SK-N-SH (cell line): ENCODE measurements around the gene GADL1. TPM values are rescaled to one million over a fixed set of nuclear protein-coding genes. Genes with fewer than 3 reads are reported as not detected.

Experiments used
- CTCF ChIA-PET: fragments of 300-600, 350-600 bp; formaldehyde crosslinking; extraction: SDS; loops from one replicate; lab custom pipeline; 2021; lab: Yijun Ruan, JAX
- POLR2A ChIA-PET: fragments of 350-600 bp; sonication (Branson Sonifier 250); formaldehyde crosslinking; extraction: SDS; loops from one replicate; lab custom pipeline; 2020; ENCODE audit warnings: antibody characterized with exemption, inconsistent platforms; lab: Yijun Ruan, JAX
- DNase-seq: peaks from one replicate; pipeline ENCODE4 v3.0.0; 2012
- H2AFZ ChIP-seq: fragments of 200-600 bp; sonication (generic); 2 replicates; pipeline ENCODE4 v1.8.1; 2016; ENCODE audit warnings: antibody characterized with exemption, mild to moderate bottlenecking, low read depth
- H3F3A ChIP-seq: fragments of 200-600 bp; sonication (generic); replicated peaks from 2 replicates; pipeline ENCODE3; 2016; ENCODE audit warnings: antibody characterized with exemption, mild to moderate bottlenecking; ENCODE audit not compliant: insufficient read depth
- H3K27ac ChIP-seq, 2 experiments: fragments of 200-500 bp in 1 of 2; fragments of 200-600 bp in 1 of 2; sonication (Bioruptor generic) in 1 of 2; sonication (generic), shearing (Covaris generic) in 1 of 2; 2 replicates each; pipeline versions ENCODE4 v1.5.1 to v1.6.1; 2014 to 2016; ENCODE audit warnings: low read depth in 2 of 2, inconsistent platforms in 1 of 2, low read length in 1 of 2, mild to moderate bottlenecking in 1 of 2, mixed read lengths in 1 of 2
- H3K27me3 ChIP-seq: fragments of 200-600 bp; sonication (generic), shearing (Covaris generic); 2 replicates; pipeline ENCODE4 v1.6.1; 2016; ENCODE audit warnings: mixed run types; ENCODE audit not compliant: insufficient read depth
- H3K36me3 ChIP-seq, 2 experiments: fragments of 200-500 bp in 1 of 2; fragments of 200-600 bp in 1 of 2; sonication (Bioruptor generic) in 1 of 2; sonication (generic) in 1 of 2; replicated peaks in 1 of 2; 2 replicates each; pipeline versions ENCODE3 to v1.5.1; 2014 to 2016; ENCODE audit warnings: low read length in 1 of 2, mild to moderate bottlenecking in 1 of 2; ENCODE audit not compliant: insufficient read depth in 2 of 2, control insufficient read depth in 1 of 2
- H3K4me1 ChIP-seq, 2 experiments: fragments of 200-500 bp in 1 of 2; fragments of 200-600 bp in 1 of 2; sonication (Bioruptor generic) in 1 of 2; sonication (generic), shearing (Covaris generic) in 1 of 2; 2 replicates each; pipeline versions ENCODE4 v1.5.1 to v1.6.1; 2014 to 2016; ENCODE audit warnings: low read depth in 1 of 2, low read length in 1 of 2, mixed run types in 1 of 2; ENCODE audit not compliant: insufficient read depth in 2 of 2, control insufficient read depth in 1 of 2
- H3K4me2 ChIP-seq: fragments of 200-600 bp; sonication (generic), shearing (Covaris generic); 2 replicates; pipeline ENCODE4 v1.6.1; 2017; ENCODE audit warnings: mixed run types
- H3K4me3 ChIP-seq, 2 experiments: fragments of 200-500 bp in 1 of 2; fragments of 200-600 bp in 1 of 2; sonication (Bioruptor generic) in 1 of 2; sonication (generic), shearing (Covaris generic) in 1 of 2; 2 replicates each; pipeline versions ENCODE4 v1.5.1 to v1.8.1; 2014 to 2016; ENCODE audit warnings: low read depth in 2 of 2, inconsistent platforms in 1 of 2, low read length in 1 of 2, mild to moderate bottlenecking in 1 of 2, mixed read lengths in 1 of 2, moderate library complexity in 1 of 2
- H3K79me2 ChIP-seq: fragments of 200-600 bp; sonication (generic); 2 replicates; pipeline ENCODE4 v1.8.1; 2017; ENCODE audit warnings: mild to moderate bottlenecking; ENCODE audit not compliant: insufficient read depth
- H3K9ac ChIP-seq: fragments of 200-600 bp; sonication (generic); 2 replicates; pipeline ENCODE4 v1.6.1; 2017; ENCODE audit warnings: mixed run types
- H3K9me2 ChIP-seq: fragments of 200-600 bp; sonication (generic); 2 replicates; pipeline ENCODE4 v1.6.1; 2017; ENCODE audit warnings: mixed run types
- H3K9me3 ChIP-seq: fragments of 200-600 bp; sonication (generic); 2 replicates; pipeline ENCODE4 v1.6.1; 2017; ENCODE audit warnings: mixed run types, mild to moderate bottlenecking, moderate library complexity
- H4K20me1 ChIP-seq: fragments of 200-600 bp; sonication (generic); 2 replicates; pipeline ENCODE4 v1.6.1; 2017; ENCODE audit warnings: mild to moderate bottlenecking, mixed run types; ENCODE audit not compliant: insufficient read depth
- FOXM1 ChIP-seq: IDR thresholded peaks from 2 replicates; pipeline ENCODE4 v1.4.0; 2012; ENCODE audit warnings: low read depth, mild to moderate bottlenecking
- GABPA ChIP-seq: IDR thresholded peaks from 2 replicates; pipeline ENCODE4 v1.4.0; 2012; ENCODE audit warnings: low read depth, mild to moderate bottlenecking
- GATA2 ChIP-seq: sonication (generic); formaldehyde crosslinking; IDR thresholded peaks from 2 replicates; pipeline ENCODE4 v1.5.0; 2020; ENCODE audit warnings: mild to moderate bottlenecking, missing genetic modification reagents
- IRF3 ChIP-seq: fragments of 150-350 bp; IDR thresholded peaks from 2 replicates; pipeline ENCODE4 v1.6.1; 2016; ENCODE audit warnings: mild to moderate bottlenecking, low read depth, low read length
- JUND ChIP-seq: IDR thresholded peaks from 2 replicates; pipeline ENCODE4 v1.4.0; 2012
- MXI1 ChIP-seq: IDR thresholded peaks from 2 replicates; pipeline ENCODE4 v1.6.1; 2012; ENCODE audit warnings: mild to moderate bottlenecking, low read depth, low read length, improper control_type of control experiment
- NRF1 ChIP-seq: IDR thresholded peaks from 2 replicates; pipeline ENCODE4 v1.6.1; 2012; ENCODE audit warnings: low read depth, mild to moderate bottlenecking, low read length
- PBX3 ChIP-seq: IDR thresholded peaks from 2 replicates; pipeline ENCODE4; 2012
- RAD21 ChIP-seq: IDR thresholded peaks from 2 replicates; pipeline ENCODE4 v1.6.1; 2012; ENCODE audit warnings: mild to moderate bottlenecking, low read length
- RCOR1 ChIP-seq: fragments of 150-350 bp; IDR thresholded peaks from 2 replicates; pipeline ENCODE4 v1.6.1; 2017; ENCODE audit warnings: antibody characterized with exemption, low read length
- RFX5 ChIP-seq: IDR thresholded peaks from 2 replicates; pipeline ENCODE4 v1.6.1; 2012; ENCODE audit warnings: mild to moderate bottlenecking, improper control_type of control experiment, low read length
- TAF1 ChIP-seq: IDR thresholded peaks from 2 replicates; pipeline ENCODE4 v1.6.1; 2012; ENCODE audit warnings: low read depth, mild to moderate bottlenecking, low read length, moderate library complexity, borderline replicate concordance
- TCF12 ChIP-seq: IDR thresholded peaks from 2 replicates; pipeline ENCODE4 v1.4.0; 2012
- YY1 ChIP-seq: IDR thresholded peaks from 2 replicates; pipeline ENCODE4 v1.4.0; 2012; ENCODE audit warnings: low read depth, mild to moderate bottlenecking
- WGBS: methylation state at CpG from one replicate; pipeline ENCODE4 v1.1.6; 2017; ENCODE audit warnings: low lambda C conversion rate; 5-methylcytosine and 5-hydroxymethylcytosine counted together
- polyA plus RNA-seq, 3 experiments: library from polyadenylated mRNA; depleted of rRNA; stranded (reverse); fragments of >200 nt; gene quantifications; 2 replicates each; pipeline ENCODE4 v1.2.3, GENCODE V29; 2012
- TF ChIP-seq, protein P1 (sequence below): IDR thresholded peaks from 2 replicates; pipeline ENCODE4 v1.6.1; 2012; ENCODE audit warnings: mild to moderate bottlenecking, low read depth, low read length, moderate library complexity
- TF ChIP-seq, protein P2 (sequence below): IDR thresholded peaks from 2 replicates; pipeline ENCODE4 v1.4.0; 2012; ENCODE audit warnings: low read depth

The GADL1 gene
- polyA plus RNA-seq, 1 of the 3 experiments (the other 2 are of a cell fraction) = not detected

DNA sequence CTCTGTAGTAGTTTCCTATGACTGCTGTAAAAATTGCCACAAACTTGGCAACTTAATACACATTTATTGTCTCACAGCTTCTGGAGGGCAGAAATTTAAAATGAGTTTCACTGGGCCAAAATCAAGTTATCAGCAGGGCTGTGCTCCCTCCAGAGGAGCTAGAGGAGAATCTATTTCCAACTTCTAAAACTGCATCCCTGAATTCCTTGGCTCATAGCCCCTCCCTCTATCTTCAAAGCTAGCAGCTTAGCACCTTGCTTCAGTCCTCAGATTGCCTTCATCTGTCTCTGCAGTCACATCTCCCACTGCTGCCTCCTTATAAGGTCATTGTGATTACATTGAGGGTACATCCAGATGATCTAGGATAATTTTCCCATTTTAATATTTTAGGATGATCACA is 17.8 kb upstream of the GADL1 start:
- Histone ChIP-seq H3K4me2 (no peak overlapping the region), H3K27ac (no peak overlapping the region), H3K79me2 (no peaks in the 10 kb centered on the region), H4K20me1 (no peaks in the 10 kb centered on the region), H3K9me3 (no peaks in the 10 kb centered on the region), H3F3A (no peaks in the 10 kb centered on the region), H3K27me3 (no peaks in the 10 kb centered on the region), H2AFZ (no peak overlapping the region), H3K9me2 (no peaks in the 10 kb centered on the region), H3K4me1 (no peaks in the 10 kb centered on the region), H3K4me3 (no peak overlapping the region), H3K36me3 (no peaks in the 10 kb centered on the region), H3K9ac (no peak overlapping the region)
- no peak for DNase-seq
- ChIA-PET CTCF (interaction anchor here (0.9 kb wide), 1 partner anchor 22 kb away, joined by 3 read pairs; no protein-coding TSS in a partner anchor), POLR2A (no interaction called here)
- no peak for TF ChIP-seq GABPA
- no peak for TF ChIP-seq NRF1
- TF ChIP-seq, protein P1, sequence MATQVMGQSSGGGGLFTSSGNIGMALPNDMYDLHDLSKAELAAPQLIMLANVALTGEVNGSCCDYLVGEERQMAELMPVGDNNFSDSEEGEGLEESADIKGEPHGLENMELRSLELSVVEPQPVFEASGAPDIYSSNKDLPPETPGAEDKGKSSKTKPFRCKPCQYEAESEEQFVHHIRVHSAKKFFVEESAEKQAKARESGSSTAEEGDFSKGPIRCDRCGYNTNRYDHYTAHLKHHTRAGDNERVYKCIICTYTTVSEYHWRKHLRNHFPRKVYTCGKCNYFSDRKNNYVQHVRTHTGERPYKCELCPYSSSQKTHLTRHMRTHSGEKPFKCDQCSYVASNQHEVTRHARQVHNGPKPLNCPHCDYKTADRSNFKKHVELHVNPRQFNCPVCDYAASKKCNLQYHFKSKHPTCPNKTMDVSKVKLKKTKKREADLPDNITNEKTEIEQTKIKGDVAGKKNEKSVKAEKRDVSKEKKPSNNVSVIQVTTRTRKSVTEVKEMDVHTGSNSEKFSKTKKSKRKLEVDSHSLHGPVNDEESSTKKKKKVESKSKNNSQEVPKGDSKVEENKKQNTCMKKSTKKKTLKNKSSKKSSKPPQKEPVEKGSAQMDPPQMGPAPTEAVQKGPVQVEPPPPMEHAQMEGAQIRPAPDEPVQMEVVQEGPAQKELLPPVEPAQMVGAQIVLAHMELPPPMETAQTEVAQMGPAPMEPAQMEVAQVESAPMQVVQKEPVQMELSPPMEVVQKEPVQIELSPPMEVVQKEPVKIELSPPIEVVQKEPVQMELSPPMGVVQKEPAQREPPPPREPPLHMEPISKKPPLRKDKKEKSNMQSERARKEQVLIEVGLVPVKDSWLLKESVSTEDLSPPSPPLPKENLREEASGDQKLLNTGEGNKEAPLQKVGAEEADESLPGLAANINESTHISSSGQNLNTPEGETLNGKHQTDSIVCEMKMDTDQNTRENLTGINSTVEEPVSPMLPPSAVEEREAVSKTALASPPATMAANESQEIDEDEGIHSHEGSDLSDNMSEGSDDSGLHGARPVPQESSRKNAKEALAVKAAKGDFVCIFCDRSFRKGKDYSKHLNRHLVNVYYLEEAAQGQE = no peak
- TF ChIP-seq PBX3 = no peak
- no peak for TF ChIP-seq YY1
- TF ChIP-seq TAF1 = no peak
- TF ChIP-seq, all 33 proteins: peak for 0

GRCh38 chr3:30908456-30909037 is 14.1 kb upstream of the GADL1 start:
- Histone ChIP-seq H3K9ac (no peak overlapping the region), H3K79me2 (no peaks in the 10 kb centered on the region), H3K27me3 (no peaks in the 10 kb centered on the region), H3F3A (no peaks in the 10 kb centered on the region), H2AFZ (no peak overlapping the region), H3K9me2 (no peaks in the 10 kb centered on the region), H3K4me3 (no peak overlapping the region), H3K27ac (no peak overlapping the region), H3K4me1 (no peaks in the 10 kb centered on the region), H3K36me3 (no peaks in the 10 kb centered on the region), H3K4me2 (no peak overlapping the region), H4K20me1 (no peaks in the 10 kb centered on the region), H3K9me3 (no peaks in the 10 kb centered on the region)
- DNase-seq = no peak
- POLR2A ChIA-PET = no interaction called here
- no peak for TF ChIP-seq GATA2 (CRISPR knock-in tag)
- TF ChIP-seq, protein P2, sequence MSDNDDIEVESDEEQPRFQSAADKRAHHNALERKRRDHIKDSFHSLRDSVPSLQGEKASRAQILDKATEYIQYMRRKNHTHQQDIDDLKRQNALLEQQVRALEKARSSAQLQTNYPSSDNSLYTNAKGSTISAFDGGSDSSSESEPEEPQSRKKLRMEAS = no peak
- TF ChIP-seq FOXM1 = no peak
- no peak for TF ChIP-seq MXI1
- TF ChIP-seq IRF3 = no peak
- TF ChIP-seq TCF12 = no peak
- TF ChIP-seq RAD21 = no peak
- TF ChIP-seq RFX5 = no peak
- no peak for TF ChIP-seq NRF1
- no peak for TF ChIP-seq JUND
- no peak for TF ChIP-seq RCOR1
- WGBS = 34% methylated on average over 7 of the region's 7 CpGs
- CTCF ChIA-PET = interaction anchor here (1.0 to 1.2 kb wide), 2 partner anchors 23 to 26 kb away, joined by 3 to 4 read pairs; no protein-coding TSS in a partner anchor
